Activated naive CD4-positive, alpha-beta T cell (primary cell): ENCODE measurements around the gene DNHD1.

ENCODE experiments used
- DNase-seq, 4 experiments: peaks; one replicate each; lab custom pipeline; 2025; lab: John Stamatoyannopoulos, UW

Gene DNHD1, protein sequence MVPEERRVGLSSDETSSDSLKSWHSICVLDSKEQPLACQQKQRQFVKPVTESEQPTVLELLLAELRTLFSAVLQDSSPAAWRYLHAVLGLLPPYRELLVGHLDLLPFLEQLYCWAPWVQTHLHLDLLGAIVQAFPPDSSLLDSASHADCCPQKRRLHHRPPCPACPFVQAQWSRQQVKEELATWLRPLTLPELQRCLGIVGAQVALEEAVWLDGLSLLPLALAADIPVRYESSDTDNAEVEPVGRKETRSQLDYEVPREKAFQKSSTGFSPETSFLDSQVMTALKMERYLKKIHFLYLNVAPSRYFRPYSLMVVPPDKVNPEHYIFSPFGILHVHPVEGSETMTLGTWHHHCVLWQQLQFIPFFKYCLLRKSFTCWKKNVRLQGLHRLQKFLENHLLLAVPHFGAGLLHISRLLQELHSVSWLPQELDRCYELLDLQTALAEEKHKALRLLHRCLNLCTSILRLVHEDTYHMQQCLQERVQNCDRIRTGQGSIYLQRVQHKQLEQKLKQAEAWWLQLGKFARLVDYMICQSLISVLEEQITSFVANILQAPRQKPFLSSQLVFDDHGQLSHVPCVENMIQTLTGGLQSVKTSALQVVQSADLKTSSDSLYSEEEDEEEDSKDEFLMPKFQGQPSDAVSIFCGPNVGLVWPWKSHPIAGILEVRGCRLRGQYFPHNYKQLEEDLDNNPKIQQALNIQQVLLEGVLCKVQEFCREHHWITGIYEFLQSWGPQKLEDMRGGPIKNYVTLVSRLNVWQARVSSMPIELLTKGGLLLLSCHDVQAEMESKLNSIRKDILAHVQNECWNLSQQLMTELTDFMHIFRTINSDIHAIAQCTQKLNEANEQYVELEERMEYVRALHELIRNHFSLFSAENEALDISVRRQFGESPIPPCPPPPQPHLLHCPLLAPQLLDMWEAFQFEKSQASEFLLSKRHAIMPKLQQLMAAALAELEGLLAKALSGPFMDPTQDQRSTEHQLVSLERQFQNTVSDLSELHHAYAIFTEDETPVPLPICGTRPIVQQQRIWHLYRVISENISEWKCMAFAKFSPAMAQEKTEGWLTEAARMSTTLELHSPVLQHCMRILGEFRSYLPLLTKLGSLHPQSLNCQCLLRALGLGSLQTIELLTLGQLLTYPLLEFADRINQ (N-terminal part only)

DNA sequence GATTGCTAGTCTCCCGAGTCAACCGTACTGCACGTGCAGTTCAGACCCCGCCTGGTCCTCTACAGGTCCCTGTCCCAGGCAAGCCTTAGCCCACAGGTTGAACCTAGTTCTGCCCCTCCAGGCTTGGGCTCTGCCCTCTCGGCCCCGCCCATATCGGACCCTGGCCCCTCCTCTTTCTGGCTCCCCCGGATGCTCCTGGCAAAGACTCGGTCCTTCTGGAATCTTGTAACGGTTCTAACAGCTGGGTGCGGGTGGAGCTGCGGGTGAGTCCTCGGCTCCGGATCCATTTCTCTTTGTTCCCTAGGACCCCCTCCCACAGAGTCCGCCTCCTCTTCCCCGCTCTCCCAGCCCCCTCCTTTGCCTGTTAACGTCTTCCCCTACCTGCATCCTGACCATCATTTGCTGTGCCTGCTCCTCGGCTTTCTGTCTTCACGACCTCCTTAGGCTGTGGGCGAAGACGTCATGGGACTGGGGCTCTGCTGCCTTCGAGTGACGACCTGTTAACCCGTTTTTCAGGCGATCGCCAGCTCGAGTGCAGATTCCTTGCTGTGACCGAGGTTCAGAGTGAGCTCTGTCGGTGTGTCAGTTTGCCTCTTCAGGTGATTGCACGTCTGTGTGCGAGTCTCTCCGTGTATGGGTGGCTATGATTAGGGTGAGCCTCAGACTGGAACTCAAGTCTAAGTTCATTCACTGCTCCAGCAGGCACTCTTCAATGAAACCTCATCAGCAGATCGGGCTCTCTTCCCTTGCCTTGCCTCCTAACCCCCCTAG is at the start of gene DNHD1:
Gene DNHD1, plus strand, starts transcription at position 212 of the 771 bp plus-strand sequence. CDS start 936 bp downstream, outside the sequence.
- DNase-seq, result no peak

DNA sequence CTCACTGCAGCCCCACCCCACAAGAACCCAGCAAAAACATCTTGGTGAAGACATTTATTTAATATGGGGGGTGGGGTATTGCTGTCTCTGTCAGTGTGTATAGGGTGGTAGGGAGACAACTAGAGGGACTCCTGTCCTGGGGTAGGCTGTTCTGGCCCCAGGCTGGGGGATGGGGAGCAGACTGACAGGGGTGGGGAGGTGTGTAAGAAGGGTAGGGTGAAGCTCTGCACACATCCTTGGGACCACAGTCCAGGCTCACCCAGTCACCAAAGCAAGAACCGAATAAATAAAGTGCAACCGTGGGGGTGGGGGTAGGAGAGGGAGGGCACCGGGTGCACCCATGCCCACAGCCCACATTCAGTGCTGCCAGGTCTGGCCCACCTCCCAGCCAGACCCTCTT is 48.5 kb upstream of the DNHD1 start:
- no peak for DNase-seq

DNA sequence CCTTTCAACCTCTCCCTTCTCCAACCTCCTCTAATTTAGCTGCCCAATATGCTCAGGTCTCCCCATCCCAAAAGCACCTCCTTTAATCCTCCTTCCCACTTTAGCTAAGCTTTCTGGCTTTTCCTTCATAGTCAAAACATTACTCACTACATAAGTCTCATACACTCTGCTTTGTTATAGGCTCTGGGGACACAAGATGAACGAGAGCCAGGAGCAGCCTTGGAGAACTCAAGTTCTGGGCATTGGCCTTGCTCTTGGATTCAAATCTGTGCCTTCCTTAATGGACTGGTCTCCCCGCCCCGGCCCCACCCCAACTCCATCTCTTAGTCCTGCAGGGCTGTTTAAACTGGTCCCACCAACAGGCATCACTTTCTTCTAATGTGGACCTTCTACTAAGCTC is 44.9 kb upstream of the DNHD1 start:
- no peak for DNase-seq

DNA sequence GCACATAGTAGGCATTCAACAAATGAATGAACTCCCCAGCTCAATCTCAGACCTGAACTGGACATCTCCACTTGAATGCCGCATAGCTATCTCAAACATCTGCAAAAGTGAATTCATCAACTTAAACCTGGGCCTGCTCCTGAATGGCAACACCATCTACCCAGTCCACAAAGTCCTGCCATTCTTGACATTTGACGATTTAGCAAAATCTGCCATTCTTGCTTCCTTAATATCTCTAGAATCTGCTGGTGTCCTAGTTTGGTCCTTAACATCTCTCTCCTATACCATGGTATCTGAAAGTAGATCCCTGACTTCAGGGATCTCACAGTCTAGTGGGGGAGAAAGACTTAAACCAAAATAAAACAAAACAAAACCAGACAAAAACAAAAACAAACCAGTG is 43.9 kb upstream of the DNHD1 start:
- no peak for DNase-seq

DNA sequence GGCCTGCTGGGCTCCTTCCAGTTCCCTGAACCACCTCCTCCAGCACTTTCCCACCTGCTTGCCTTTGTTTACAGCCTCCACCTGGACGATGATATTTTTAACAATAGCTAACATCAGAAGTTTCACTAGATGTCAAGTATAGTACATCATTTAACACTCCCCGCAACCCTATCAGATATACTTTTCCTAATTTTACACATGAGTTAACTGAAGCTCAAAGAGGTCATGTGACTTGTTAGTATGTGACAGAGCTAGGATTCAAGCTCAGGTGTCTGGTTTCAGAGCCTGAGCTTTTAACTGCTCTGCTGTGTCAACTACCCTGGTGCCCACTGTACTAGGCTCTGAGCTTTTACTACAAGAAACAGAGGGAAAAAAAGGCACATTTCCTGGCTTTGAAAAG is 42.0 kb upstream of the DNHD1 start:
- DNase-seq, result no peak

DNA sequence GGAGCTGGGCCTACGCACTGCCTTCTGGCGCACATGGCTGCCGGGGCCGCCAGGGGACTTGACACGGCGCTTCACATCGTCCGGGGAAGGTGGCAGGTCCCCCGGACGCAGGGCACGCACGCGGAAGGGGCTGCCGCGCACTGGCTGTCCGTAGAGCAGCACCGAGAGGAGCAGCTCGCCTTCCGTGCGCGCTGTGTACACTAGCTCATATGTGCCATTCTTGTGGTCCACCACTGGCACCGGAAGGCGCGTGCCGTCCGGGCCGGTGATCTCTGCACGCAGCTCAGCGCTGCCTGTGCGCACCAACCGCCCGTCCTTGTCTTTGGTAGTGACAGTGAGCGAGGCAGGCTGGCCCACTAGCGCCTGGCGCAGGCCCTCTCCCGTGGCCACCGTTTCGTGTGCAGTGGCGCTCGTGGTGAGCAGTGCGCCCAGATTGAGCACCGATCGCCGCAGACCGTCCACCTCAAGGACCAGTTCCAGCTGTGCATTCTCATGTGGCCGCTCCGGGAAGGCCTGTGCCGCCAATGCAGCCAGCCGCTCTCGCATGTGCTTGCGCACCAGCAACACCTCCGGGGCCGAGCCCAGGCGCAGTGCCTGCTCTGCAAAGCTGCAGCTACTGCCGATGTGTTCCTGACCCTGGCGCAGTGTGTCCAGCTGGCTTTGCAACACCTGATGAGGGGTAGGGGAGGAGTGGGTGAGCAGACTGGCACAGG is 40.6 kb upstream of the DNHD1 start:
- DNase-seq, result no peak

DNA sequence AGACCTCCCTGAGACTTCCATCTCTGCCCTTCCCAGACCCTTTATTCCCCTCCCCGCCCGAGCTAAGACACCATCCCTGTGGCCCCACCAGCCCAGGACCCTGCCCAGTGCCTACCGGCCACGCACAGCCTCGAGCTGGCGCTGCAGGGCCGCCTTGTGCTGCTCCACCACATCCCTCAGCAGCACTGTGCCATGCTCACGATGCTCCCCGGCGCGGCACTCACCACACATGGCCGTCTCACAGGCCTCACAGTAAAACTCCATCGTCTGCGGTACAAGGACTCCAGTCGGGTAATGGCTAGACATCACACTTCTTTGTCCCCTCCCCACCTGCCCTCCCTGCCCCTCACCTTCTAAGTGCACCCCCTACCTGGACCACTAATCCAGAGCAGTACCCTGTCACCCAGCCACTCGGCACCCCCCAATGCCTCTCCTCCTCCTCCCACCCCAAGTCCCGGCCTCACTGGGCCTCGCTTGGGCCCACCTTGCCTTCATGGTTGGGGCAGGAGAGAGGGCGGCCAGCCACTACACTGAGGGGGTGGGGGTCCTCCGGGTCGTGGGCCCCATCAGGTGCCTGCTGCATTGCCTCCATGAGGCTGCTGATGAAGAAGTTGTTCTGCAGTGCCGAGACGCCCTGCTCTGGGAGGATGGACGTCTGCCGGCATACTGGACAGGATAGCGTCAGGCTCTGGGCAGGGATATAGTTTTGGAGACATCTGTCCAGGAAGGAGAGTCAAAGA is 39.3 kb upstream of the DNHD1 start:
- DNase-seq, result no peak

DNA sequence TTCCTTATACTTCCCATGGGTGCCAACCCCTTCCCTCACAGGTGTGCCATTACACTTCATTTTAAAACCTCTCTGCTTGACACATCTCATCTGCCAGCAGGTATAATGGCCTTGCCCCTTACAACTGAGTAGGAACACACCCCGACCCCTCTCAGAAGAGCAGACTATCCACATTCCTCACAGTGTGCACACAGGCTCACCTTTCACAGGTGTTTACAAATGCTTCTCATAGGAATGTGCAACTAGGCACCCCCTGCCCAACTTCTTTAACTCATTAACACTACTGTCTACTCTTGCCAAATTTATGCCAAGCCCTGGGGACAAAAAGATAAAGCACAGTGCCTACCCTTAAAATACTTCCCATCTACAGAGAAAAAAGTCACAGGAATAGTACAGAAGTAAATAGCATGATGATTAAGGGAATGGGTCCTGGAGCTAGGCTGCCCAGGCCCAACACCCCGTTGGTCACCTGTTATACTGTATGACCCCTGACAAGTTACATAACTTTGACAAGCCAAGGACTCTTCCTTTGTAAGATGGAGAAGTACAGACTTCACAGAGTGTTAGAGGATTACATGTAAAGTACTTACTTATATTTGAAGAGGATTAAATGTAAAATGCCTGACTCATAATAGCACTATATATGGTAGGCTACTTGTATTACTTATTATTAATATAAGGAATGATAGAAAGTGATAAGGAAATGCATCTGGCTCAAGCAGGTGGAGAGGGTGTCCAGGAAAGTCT is 38.6 kb upstream of the DNHD1 start:
- DNase-seq, result no peak

DNA sequence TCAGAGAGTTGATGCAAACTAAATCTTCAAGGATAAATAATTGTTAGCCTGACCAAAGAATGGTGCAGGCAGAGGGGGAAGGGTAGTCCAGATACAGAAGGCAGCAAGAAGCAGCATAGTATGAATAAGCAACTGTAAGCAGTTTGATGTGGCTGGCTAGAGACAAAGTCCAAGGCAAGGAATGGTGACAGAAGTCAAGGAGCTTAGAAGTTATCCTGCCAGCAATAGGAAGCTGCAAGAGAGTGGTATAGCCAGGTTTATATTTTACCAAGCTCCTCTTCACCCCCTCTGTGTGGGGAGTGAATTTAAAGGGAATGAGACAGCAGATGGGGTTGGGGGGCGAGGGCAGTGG is 38.0 kb upstream of the DNHD1 start:
- no peak for DNase-seq

DNA sequence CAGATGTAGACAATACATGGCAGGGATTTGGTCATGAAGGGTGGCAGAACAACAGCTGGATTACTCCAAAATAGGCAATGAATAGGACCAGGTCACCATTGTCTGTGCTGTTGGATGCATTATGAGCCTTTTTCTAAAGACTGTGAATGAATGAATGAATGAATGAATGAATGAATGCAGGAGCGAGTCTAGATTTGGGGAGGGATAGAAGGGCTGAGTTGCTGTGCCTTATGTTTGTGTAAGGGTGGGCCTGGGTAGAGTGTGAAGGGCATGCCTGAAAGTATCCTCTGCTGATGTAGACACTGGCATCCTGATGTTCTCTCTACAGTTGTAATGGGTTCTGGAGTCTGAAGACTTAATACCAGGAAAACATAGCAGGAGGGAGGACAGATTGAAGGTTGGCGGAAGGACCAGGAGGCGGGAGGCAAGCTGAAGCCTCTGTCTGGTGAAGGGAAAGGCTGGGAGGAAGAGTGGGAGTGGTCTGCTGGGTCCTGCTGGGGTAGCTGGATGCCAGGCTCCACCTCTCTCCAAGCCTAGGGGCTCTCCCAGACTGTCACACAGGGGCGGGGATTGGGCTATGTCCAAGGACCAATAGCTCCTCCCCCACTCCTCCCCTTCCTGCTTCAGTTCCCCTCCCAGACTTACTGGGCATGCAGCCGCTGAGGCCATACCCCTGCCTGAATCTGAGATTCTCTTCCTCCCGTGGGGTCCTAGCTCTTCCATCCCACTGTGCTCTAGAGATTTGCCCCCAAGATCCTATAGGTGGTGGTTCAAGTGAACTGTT is 28.2 kb upstream of the DNHD1 start:
- DNase-seq, result no peak

DNA sequence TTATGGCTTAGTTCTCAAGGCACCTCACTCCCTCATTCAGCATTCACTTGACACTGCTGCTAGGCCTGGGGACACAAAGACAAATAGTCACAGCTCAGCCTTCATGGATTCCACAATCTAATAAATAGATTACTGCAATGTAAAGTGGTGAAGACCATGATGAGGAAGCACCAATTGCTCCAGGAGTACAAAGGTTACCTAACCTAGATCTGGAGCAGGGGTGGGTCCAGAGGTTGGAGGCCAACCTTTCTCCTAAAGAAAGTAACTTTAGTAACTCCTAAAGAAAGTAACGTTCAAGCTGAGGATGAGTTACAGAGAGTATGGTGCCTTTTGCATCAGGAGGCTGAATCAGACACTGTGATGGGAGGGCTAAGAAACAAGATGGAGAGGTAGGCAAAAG is 27.5 kb upstream of the DNHD1 start:
- DNase-seq, result no peak

DNA sequence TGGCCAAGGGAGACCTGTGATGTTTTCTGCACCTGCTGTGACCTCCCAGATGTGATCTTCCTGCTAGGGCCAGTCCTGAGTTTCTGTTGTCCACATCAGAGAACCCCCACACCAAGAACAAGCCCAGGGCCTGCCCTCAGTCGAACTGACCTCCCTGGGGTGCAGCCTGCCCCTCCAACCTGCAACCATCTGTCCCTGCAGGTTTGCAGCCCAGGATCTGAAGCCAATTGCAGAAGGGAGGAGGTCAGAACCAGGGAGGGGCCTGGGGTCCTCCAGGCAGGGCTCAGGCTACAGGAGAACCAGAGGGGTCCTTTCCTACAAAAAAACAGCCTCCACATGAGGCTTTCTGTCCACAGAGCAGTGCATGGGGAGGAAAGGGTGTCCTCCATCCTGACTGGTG is 24.1 kb upstream of the DNHD1 start:
- no peak for DNase-seq

DNA sequence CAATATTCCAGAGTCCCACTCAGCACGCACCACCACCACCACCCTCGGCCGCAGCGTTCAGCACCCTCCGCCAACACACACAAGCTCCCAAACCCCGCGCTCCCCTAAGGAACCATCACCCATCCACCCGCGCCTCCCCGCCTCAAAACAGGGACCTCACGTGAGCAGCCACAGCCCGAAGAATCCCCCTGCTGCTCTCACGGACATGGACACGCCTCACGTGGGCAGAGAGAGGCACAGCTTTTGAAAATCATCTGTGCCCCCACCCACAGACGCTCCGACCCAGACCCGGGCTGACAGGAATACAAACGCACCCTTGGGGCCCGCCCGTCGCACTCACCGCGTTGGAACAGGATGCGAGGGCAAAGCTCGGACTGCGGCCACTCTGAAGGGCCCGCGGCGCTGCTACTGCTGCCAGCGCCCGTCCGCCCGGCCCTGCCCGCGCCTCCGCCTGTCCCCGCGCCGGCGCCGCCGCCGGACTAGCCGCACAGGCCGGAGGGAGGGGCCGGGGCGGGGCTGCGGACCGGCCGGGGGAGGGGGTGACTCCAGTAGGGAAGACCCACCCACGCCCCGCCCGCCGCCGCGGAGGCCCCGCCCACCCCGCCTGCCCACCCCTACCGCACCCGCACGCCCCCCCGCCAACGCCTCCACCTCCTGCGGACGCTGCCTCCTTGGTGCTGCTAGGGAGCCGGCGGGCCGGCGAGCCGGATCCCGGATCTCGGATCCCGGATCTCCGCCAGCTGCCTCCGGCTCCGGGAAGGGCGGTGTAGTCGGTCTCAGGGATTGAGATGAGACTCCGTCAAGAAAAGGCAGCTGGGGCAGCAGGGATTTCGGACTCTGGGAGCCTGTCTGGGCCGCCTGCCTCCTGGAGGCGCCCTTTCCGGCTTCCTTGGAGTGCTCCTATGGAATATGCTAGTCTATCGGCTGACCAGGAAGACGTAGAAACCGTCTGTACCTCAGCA is 23.3 kb upstream of the DNHD1 start, which contains the start of gene TRIM3:
Gene TRIM3, minus strand, starts transcription at position 491 of the 962 bp plus-strand sequence. CDS start 8,246 bp downstream, outside the sequence.
- peak in 3 of 4 experiments; percentile 31 to 68 (median 47) for DNase-seq

DNA sequence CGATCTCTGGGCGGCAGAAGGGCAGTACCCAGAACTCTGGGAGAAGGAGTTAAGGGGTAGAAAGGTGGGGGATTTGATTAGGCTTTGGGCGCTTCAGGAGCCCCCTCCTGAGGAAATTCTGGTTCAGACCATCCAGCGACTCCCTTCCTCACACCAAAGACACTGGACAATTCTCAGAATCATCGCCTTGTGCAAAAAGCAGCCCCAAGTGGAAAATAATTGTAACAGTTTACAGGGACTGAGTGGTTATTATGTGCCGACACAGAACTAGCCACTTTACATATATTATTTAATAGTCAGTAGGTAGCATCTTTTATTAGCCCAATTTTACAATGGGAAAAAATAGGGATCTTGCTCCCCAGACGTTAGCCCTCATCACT is 22.7 kb upstream of the DNHD1 start:
- DNase-seq, result no peak

DNA sequence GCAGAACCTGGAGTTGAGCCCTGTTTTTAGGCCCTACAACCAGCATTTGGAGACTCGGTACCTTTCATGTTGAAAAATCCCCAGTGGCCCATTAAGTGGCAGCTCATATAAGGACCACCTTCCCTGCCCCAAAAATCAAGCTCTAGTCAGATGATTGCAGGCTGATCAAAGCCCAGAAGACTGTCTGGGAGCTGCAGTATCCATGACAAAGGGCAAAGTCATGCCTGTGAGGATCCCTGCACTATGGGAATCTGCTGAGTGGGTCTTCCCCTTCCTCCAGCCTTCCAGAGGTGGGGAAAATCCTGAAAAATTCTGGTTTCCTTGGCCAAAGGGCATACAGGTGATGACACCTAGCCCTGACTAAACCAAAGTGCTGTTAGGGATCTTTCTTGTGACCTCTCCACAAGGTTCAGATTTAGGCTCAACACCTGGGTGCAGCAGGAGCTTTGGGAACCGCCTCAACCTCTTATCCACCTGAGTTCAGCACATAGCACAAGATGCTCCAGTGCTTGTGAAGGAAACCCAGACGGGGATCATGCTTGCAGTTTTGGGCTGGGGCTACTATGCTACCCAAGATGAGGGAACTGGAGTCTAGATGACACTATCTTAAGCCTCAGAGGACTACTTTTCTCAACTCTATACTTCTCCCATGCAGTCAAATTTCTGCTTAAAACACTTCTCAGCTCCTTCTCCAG is 22.1 kb upstream of the DNHD1 start:
- no peak for DNase-seq

DNA sequence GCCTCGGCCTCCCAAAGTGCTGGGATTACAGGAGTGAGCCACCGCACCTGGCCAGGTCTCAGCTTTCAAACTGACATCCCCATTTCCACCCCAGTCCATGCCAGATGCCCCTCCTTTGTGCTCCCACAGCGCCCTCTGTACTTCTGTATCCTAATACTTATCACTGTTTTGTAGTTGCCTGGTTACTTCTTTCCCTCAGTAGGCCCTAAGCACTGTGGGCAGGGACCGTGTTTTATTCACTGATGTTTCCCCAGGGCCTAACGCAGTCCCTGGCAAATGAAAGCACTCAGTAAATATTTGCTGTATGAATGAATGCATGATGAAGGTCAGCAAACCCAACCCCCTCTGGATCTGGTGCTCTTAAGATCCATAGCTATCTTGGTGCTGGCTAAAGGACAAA is 21.1 kb upstream of the DNHD1 start:
- DNase-seq, result no peak

DNA sequence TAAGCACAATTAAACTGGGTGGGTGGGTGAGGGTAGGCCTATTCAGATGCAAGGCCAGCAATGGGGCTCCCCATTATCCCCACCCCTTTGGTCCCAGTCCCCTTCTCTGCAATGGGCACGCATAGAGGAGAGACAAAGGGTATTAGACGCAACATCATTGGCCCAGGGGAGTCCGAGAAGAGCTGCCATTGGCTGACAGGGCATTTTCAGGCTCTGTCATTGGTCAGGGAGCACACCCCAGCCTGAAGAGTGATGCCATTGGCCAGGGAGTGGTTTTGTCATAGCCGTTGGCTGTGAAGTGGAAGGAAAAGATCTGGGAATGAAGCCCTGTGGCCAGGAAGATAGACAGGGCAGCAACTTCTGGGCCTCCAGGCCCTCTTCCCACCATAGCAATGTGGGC is 20.5 kb upstream of the DNHD1 start:
- DNase-seq, result no peak
